WTC11 (cell line): ENCODE results near the gene TH. TPM values are rescaled to one million over a fixed set of nuclear protein-coding genes. Genes with fewer than 3 reads are reported as not detected.

Source experiments
- ATAC-seq: fragments of 200-7000 bp; cut with Tn5 transposase; 2 replicates; pipeline ENCODE4 v1.10.0; 2021; ENCODE audit warnings: mild to moderate bottlenecking, moderate library complexity
- CTCF ChIA-PET: fragments of 300-600 bp; sonication (Branson Sonifier 250); formaldehyde crosslinking; loops from one replicate; lab custom pipeline; 2021; ENCODE audit warnings: antibody characterized with exemption; lab: Charles Lee
- POLR2A ChIA-PET: fragments of 350-600 bp; sonication (Branson Sonifier 250); formaldehyde crosslinking; loops from one replicate; lab custom pipeline; 2021; ENCODE audit warnings: antibody characterized with exemption; lab: Charles Lee
- DNase-seq: peaks from one replicate; pipeline ENCODE4 v3.0.0; 2021; ENCODE audit warnings: low spot score
- H3K27ac Mint-ChIP-seq: 2 replicates; pipeline ENCODE4 v1.8.0; 2021; ENCODE audit warnings: mixed read lengths
- H3K27me3 Mint-ChIP-seq: 2 replicates; pipeline ENCODE4 v1.8.0; 2021; ENCODE audit warnings: low read depth, mild to moderate bottlenecking, moderate library complexity, mixed read lengths
- H3K36me3 Mint-ChIP-seq: 2 replicates; pipeline ENCODE4 v1.8.0; 2021; ENCODE audit warnings: mixed read lengths
- H3K4me1 Mint-ChIP-seq: 2 replicates; pipeline ENCODE4 v1.8.0; 2022; ENCODE audit warnings: mixed read lengths
- H3K4me3 Mint-ChIP-seq: 2 replicates; pipeline ENCODE4 v1.8.0; 2021; ENCODE audit warnings: mild to moderate bottlenecking, moderate library complexity, mixed read lengths
- H3K9me3 Mint-ChIP-seq: 2 replicates; pipeline ENCODE4 v1.8.0; 2021; ENCODE audit warnings: mixed read lengths
- ATF1 ChIP-seq: sonication (generic); formaldehyde crosslinking; IDR thresholded peaks from 2 replicates; pipeline ENCODE4 v1.8.1; 2023; ENCODE audit warnings: mild to moderate bottlenecking, moderate library complexity, missing genetic modification reagents
- EMX1 ChIP-seq: fragments of 250-450 bp; sonication (Bioruptor Pico); IDR thresholded peaks from 2 replicates; pipeline ENCODE4 v1.8.0; 2021; ENCODE audit warnings: mild to moderate bottlenecking
- ETV6 ChIP-seq: sonication (generic); formaldehyde crosslinking; IDR thresholded peaks from 2 replicates; pipeline ENCODE4 v1.8.1; 2022; ENCODE audit warnings: mild to moderate bottlenecking, missing genetic modification reagents
- GRHL2 ChIP-seq: fragments of 250-450 bp; sonication (Bioruptor Pico); IDR thresholded peaks from 2 replicates; pipeline ENCODE4 v1.8.0; 2022; ENCODE audit warnings: mild to moderate bottlenecking, moderate library complexity; ENCODE audit not compliant: insufficient replicate concordance, severe bottlenecking
- JUN ChIP-seq: sonication (generic); formaldehyde crosslinking; IDR thresholded peaks from 2 replicates; pipeline ENCODE4 v1.8.0; 2023; ENCODE audit warnings: mild to moderate bottlenecking, missing genetic modification reagents
- RORB ChIP-seq: fragments of 250-450 bp; sonication (Bioruptor Pico); IDR thresholded peaks from 2 replicates; pipeline ENCODE4 v1.9.0; 2021; ENCODE audit warnings: mild to moderate bottlenecking
- SMAD3 ChIP-seq: sonication (generic); formaldehyde crosslinking; IDR thresholded peaks from 2 replicates; pipeline ENCODE4 v1.8.0; 2022; ENCODE audit warnings: missing genetic modification reagents, mild to moderate bottlenecking, borderline replicate concordance
- SMAD4 ChIP-seq: sonication (generic); formaldehyde crosslinking; IDR thresholded peaks from 2 replicates; pipeline ENCODE4 v1.8.0; 2022; ENCODE audit warnings: mild to moderate bottlenecking, missing genetic modification reagents
- SP1 ChIP-seq: sonication (generic); formaldehyde crosslinking; conservative IDR thresholded peaks from 2 replicates; pipeline ENCODE4 v1.8.1; 2022; ENCODE audit warnings: missing genetic modification reagents
- total RNA-seq: library from RNA; stranded (reverse); gene quantifications from 3 replicates; pipeline ENCODE4 v1.2.3, GENCODE V29; 2021
- TF ChIP-seq, protein P1 (sequence below): fragments of 250-450 bp; sonication (Bioruptor Pico); IDR thresholded peaks from 2 replicates; pipeline ENCODE4 v2.1.2; 2022; ENCODE audit warnings: mild to moderate bottlenecking, moderate library complexity
- TF ChIP-seq, protein P2 (sequence below): fragments of 200-600 bp; IDR thresholded peaks from 2 replicates; pipeline ENCODE4 v1.8.0; 2022; ENCODE audit warnings: antibody characterized with exemption
- TF ChIP-seq, protein P3 (sequence below): fragments of 250-450 bp; sonication (Bioruptor Pico); IDR thresholded peaks from 2 replicates; pipeline ENCODE4 v1.9.0; 2021; ENCODE audit warnings: mild to moderate bottlenecking
- TF ChIP-seq, protein P4 (sequence below): sonication (generic); formaldehyde crosslinking; IDR thresholded peaks from 2 replicates; pipeline ENCODE4 v1.8.1; 2023; ENCODE audit warnings: mild to moderate bottlenecking, missing genetic modification reagents, moderate library complexity
- TF ChIP-seq, protein P5 (sequence below): fragments of 250-450 bp; sonication (Bioruptor Pico); conservative IDR thresholded peaks from 2 replicates; pipeline ENCODE4 v1.9.0; 2021; ENCODE audit warnings: mild to moderate bottlenecking
- TF ChIP-seq, protein P6 (sequence below): sonication (generic); formaldehyde crosslinking; IDR thresholded peaks from 2 replicates; pipeline ENCODE4 v1.8.0; 2023; ENCODE audit warnings: missing genetic modification reagents
- TF ChIP-seq, protein P7 (sequence below): sonication (generic); formaldehyde crosslinking; IDR thresholded peaks from 2 replicates; pipeline ENCODE4 v1.8.0; 2022; ENCODE audit warnings: missing genetic modification reagents
- TF ChIP-seq, protein P8 (sequence below): sonication (generic); formaldehyde crosslinking; IDR thresholded peaks from 2 replicates; pipeline ENCODE4 v1.8.0; 2022; ENCODE audit warnings: mild to moderate bottlenecking, missing genetic modification reagents

TH gene
- total RNA-seq, 1 experiment from 2014 or later = not detected

DNA sequence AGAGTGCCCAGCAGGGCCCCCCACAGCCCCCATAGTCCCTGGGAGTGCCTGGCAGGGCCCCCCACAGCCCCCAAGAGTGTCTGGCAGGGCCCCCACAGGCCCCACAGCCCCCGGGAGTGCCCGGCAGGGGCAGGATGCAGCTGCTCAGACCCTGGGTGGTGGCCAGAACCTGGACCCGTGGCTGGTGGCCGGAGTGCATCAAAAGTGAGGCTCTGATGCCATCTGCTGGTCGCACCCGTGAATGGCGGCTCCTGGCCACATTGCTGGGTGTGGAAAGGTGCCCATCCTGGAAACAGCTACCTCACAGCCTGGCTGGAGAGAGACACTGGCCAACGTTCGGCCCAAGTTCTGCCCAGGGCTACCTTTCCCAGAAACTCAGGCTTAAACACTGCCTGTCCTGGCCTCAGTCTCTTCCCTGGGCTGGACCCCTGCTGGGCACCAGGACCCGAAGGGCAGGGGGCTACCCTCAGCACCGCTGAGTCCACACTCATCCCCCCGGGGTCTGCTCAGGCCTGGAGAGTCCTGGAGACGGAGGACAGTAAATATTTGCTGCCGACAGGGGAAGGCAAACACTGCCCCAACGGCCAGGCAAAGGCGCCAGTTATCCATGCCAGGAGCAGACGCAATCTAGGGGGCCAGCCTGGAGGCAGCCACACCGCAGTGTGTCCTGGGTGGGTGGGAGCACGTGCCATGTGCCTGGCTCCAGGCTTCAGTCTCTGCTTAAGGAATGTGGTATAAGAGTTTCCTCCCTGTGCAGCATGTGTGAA is 15.0 kb downstream of the TH start:
- peak; percentile 63 for ATAC-seq
- Mint-ChIP-seq H3K36me3 (no peaks in the 10 kb centered on the region), H3K4me3 (no peak overlapping the region), H3K27ac (no peak overlapping the region), H3K27me3 (no peaks in the 10 kb centered on the region), H3K9me3 (no peaks in the 10 kb centered on the region), H3K4me1 (0 out of 2 replicates have a peak, but pooled peaks cover 2% of the 10 kb centered on the region)
- peak; percentile 86 for DNase-seq
- TF ChIP-seq, protein P1, sequence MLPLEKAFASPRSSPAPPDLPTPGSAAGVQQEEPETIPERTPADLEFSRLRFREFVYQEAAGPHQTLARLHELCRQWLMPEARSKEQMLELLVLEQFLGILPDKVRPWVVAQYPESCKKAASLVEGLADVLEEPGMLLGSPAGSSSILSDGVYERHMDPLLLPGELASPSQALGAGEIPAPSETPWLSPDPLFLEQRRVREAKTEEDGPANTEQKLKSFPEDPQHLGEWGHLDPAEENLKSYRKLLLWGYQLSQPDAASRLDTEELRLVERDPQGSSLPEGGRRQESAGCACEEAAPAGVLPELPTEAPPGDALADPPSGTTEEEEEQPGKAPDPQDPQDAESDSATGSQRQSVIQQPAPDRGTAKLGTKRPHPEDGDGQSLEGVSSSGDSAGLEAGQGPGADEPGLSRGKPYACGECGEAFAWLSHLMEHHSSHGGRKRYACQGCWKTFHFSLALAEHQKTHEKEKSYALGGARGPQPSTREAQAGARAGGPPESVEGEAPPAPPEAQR (CRISPR knock-in tag) = no peak
- TF ChIP-seq, protein P2, sequence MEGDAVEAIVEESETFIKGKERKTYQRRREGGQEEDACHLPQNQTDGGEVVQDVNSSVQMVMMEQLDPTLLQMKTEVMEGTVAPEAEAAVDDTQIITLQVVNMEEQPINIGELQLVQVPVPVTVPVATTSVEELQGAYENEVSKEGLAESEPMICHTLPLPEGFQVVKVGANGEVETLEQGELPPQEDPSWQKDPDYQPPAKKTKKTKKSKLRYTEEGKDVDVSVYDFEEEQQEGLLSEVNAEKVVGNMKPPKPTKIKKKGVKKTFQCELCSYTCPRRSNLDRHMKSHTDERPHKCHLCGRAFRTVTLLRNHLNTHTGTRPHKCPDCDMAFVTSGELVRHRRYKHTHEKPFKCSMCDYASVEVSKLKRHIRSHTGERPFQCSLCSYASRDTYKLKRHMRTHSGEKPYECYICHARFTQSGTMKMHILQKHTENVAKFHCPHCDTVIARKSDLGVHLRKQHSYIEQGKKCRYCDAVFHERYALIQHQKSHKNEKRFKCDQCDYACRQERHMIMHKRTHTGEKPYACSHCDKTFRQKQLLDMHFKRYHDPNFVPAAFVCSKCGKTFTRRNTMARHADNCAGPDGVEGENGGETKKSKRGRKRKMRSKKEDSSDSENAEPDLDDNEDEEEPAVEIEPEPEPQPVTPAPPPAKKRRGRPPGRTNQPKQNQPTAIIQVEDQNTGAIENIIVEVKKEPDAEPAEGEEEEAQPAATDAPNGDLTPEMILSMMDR = peak; percentile 66
- ChIA-PET POLR2A (no interaction called here), CTCF (interaction anchor here (0.6 to 18.6 kb wide), 61 partner anchors 9 to 608 kb away, joined by 3 to 761 read pairs (median 4); partner anchors contain the start of genes CD81, CTSD, SYT8 and TH)

DNA sequence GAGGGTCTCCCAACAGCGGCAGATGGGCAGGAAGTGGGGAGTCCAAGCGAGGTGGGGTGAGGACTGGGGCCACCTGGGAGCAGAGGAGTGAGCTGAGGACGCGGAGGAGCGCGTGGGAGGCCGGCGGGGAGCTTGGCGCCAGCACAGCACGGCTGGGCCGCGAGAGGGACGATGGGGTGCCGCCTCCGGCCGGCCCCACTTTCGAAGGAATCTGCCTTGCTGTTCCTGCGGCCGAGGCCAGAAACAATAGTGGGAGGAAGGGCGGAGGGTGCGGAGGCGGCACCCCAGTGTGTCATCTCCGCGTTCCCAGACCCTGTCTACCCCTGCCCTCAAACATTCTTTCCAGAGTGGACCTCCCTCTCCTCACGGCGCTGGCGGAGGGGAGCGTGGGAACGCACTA is 16.1 kb downstream of the TH start:
- Mint-ChIP-seq H3K4me1 (peaks cover 9% of the 10 kb centered on the region), H3K27ac (no peak overlapping the region), H3K36me3 (no peaks in the 10 kb centered on the region), H3K4me3 (no peak overlapping the region), H3K9me3 (no peaks in the 10 kb centered on the region), H3K27me3 (peaks cover 8% of the 10 kb centered on the region)
- TF ChIP-seq SP1 (CRISPR knock-in tag) (no peak), SMAD4 (CRISPR knock-in tag) (no peak), GRHL2 (CRISPR knock-in tag) (no peak), SMAD3 (CRISPR knock-in tag) (no peak), ATF1 (no peak), JUN (CRISPR knock-in tag) (no peak), RORB (CRISPR knock-in tag) (no peak), EMX1 (no peak), ETV6 (CRISPR knock-in tag) (no peak)
- TF ChIP-seq, protein P3, sequence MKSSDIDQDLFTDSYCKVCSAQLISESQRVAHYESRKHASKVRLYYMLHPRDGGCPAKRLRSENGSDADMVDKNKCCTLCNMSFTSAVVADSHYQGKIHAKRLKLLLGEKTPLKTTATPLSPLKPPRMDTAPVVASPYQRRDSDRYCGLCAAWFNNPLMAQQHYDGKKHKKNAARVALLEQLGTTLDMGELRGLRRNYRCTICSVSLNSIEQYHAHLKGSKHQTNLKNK (CRISPR knock-in tag) = no peak
- TF ChIP-seq, protein P4, sequence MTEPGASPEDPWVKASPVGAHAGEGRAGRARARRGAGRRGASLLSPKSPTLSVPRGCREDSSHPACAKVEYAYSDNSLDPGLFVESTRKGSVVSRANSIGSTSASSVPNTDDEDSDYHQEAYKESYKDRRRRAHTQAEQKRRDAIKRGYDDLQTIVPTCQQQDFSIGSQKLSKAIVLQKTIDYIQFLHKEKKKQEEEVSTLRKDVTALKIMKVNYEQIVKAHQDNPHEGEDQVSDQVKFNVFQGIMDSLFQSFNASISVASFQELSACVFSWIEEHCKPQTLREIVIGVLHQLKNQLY (CRISPR knock-in tag) = no peak
- TF ChIP-seq, protein P5, sequence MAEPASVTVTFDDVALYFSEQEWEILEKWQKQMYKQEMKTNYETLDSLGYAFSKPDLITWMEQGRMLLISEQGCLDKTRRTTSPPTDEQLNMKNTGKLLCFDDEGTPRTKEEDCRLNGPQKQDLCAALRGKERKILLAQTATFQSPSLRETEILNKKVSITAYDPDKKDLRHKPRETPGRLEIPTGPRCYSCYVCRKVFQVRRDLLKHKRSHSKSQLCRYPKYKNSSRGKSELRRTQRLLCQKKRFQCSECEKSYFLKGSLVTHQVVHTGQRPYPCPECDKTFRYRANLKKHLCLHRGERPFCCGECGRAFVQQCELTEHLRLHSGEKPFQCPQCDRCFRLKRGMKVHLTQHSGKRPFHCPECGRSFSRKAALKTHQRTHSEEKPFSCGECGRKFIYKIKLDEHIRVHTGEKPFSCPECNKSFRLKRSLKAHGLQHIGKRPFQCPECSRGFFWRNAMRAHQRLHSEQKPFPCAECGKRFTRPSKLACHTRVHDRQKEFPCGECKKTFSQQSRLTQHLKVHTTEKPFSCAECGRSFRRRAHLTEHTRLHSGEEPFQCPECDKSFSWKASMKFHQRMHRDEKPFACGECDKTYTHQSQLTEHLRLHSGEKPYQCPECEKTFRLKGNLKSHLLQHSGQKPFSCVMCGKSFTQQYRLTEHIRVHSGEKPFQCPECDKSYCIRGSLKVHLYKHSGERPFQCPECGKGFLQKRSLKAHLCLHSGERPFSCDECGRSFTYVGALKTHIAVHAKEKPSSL = no peak
- TF ChIP-seq, protein P6, sequence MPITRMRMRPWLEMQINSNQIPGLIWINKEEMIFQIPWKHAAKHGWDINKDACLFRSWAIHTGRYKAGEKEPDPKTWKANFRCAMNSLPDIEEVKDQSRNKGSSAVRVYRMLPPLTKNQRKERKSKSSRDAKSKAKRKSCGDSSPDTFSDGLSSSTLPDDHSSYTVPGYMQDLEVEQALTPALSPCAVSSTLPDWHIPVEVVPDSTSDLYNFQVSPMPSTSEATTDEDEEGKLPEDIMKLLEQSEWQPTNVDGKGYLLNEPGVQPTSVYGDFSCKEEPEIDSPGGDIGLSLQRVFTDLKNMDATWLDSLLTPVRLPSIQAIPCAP = no peak
- TF ChIP-seq, protein P7, sequence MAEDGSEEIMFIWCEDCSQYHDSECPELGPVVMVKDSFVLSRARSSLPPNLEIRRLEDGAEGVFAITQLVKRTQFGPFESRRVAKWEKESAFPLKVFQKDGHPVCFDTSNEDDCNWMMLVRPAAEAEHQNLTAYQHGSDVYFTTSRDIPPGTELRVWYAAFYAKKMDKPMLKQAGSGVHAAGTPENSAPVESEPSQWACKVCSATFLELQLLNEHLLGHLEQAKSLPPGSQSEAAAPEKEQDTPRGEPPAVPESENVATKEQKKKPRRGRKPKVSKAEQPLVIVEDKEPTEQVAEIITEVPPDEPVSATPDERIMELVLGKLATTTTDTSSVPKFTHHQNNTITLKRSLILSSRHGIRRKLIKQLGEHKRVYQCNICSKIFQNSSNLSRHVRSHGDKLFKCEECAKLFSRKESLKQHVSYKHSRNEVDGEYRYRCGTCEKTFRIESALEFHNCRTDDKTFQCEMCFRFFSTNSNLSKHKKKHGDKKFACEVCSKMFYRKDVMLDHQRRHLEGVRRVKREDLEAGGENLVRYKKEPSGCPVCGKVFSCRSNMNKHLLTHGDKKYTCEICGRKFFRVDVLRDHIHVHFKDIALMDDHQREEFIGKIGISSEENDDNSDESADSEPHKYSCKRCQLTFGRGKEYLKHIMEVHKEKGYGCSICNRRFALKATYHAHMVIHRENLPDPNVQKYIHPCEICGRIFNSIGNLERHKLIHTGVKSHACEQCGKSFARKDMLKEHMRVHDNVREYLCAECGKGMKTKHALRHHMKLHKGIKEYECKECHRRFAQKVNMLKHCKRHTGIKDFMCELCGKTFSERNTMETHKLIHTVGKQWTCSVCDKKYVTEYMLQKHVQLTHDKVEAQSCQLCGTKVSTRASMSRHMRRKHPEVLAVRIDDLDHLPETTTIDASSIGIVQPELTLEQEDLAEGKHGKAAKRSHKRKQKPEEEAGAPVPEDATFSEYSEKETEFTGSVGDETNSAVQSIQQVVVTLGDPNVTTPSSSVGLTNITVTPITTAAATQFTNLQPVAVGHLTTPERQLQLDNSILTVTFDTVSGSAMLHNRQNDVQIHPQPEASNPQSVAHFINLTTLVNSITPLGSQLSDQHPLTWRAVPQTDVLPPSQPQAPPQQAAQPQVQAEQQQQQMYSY = no peak
- TF ChIP-seq, protein P8, sequence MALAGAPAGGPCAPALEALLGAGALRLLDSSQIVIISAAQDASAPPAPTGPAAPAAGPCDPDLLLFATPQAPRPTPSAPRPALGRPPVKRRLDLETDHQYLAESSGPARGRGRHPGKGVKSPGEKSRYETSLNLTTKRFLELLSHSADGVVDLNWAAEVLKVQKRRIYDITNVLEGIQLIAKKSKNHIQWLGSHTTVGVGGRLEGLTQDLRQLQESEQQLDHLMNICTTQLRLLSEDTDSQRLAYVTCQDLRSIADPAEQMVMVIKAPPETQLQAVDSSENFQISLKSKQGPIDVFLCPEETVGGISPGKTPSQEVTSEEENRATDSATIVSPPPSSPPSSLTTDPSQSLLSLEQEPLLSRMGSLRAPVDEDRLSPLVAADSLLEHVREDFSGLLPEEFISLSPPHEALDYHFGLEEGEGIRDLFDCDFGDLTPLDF (CRISPR knock-in tag) = no peak
- ChIA-PET CTCF (interaction anchor here (0.6 to 18.6 kb wide), 34 partner anchors 8 to 502 kb away, joined by 3 to 761 read pairs (median 6); partner anchors contain the start of genes SYT8 and TNNT3), POLR2A (no interaction called here)
- no peak for ATAC-seq
- no peak for DNase-seq
